ENCODE data around the gene MAST4. TPM values are rescaled to one million over a fixed set of nuclear protein-coding genes. Genes with fewer than 3 reads are reported as not detected.

The MAST4 gene
- total and polyA plus RNA-seq, 2 of the 8 experiments (the other 6 are each of a cell fraction or from before 2014, with no cell fraction given): 1.5 to 2.6 TPM

GRCh38 chr5:67149057-67149950 is 553.1 kb downstream of the MAST4 start:
- Histone ChIP-seq H3K79me2 (ENCODE audit: control insufficient read depth in 1 of 2, insufficient read depth in 2 of 2, low read length in 2 of 2) (no peaks in the 10 kb centered on the region), H3K4me2 (ENCODE audit: insufficient read depth in 1 of 2, low read depth in 2 of 2, low read length in 2 of 2) (no peak overlapping the region), H4K91ac (replicated peaks; ENCODE audit: insufficient read length, low read length) (no peak overlapping the region), H2AFZ (ENCODE audit: low read length) (no peak overlapping the region), H3K27ac (ENCODE audit: low read depth, low read length) (no peak overlapping the region), H3K56ac (replicated peaks; ENCODE audit: insufficient read length, low read depth, low read length) (no peak overlapping the region), H2AK5ac (ENCODE audit: low read depth, low read length) (no peak overlapping the region), H3K14ac (ENCODE audit: insufficient read length) (no peak overlapping the region), H4K8ac (ENCODE audit: extremely low read depth, insufficient read depth, low read length) (no peak overlapping the region), H4K5ac (ENCODE audit: insufficient read length, low read depth, low read length) (no peak overlapping the region), H2BK20ac (ENCODE audit: low read length) (no peak overlapping the region), H3K23me2 (ENCODE audit: low read depth, low read length) (no peaks in the 10 kb centered on the region), H2BK120ac (replicated peaks; ENCODE audit: low read depth, low read length) (no peak overlapping the region), H3K4me1 (replicated peaks in 1 of 4; ENCODE audit: control insufficient read depth in 3 of 4, insufficient read depth in 4 of 4, low read length in 3 of 4) (no peaks in the 10 kb centered on the region), H3K9ac (replicated peaks in 1 of 4; ENCODE audit: extremely low read depth in 1 of 4, low read depth in 3 of 4, low read length in 3 of 4) (no peak overlapping the region), H3K4ac (replicated peaks; ENCODE audit: insufficient read length, low read depth, low read length) (no peak overlapping the region), H3K4me3 (ENCODE audit: extremely low read depth in 1 of 4, insufficient read depth in 2 of 4, low read depth in 3 of 4, low read length in 4 of 4) (no peak overlapping the region), H2BK5ac (ENCODE audit: low read depth, low read length) (no peak overlapping the region), H2BK15ac (ENCODE audit: low read length) (no peak overlapping the region), H3K18ac (ENCODE audit: extremely low read depth, low read length) (no peak overlapping the region), H3K36me3 (ENCODE audit: control insufficient read depth in 2 of 4, insufficient read depth in 4 of 4, low read length in 3 of 4) (peaks cover 0 to 3% (median 0%) of the 10 kb centered on the region in 4 experiments; a peak in 1 of 8 replicates), H4K20me1 (replicated peaks in 1 of 2; ENCODE audit: control insufficient read depth in 1 of 2, insufficient read depth in 2 of 2, low read length in 2 of 2) (no peaks in the 10 kb centered on the region), H3K79me1 (ENCODE audit: low read depth, low read length) (no peaks in the 10 kb centered on the region), H3K23ac (ENCODE audit: insufficient read length) (no peak overlapping the region), H2BK12ac (ENCODE audit: low read depth, low read length) (no peak overlapping the region), H3K27me3 (replicated peaks in 1 of 4; ENCODE audit: control insufficient read depth in 3 of 4, extremely low read depth in 1 of 4, insufficient read depth in 3 of 4, low read length in 3 of 4) (no peaks in the 10 kb centered on the region), H3K9me3 (ENCODE audit: insufficient read depth in 2 of 2, low read depth in 1 of 2, low read length in 1 of 2) (no peaks in the 10 kb centered on the region)
- WGBS, 2 experiments (ENCODE audit: extremely low coverage in 1 of 2, insufficient coverage in 1 of 2, insufficient read length in 1 of 2, insufficient replicate concordance in 2 of 2, low coverage in 1 of 2, low lambda C conversion rate in 2 of 2, missing lambda C conversion rate in 1 of 2): 85% methylated on average over 14 of the region's 14 CpGs; no CpG with 5 or more reads in 1 of the 2 experiments
- ChIA-PET POLR2A (ENCODE audit: partially characterized antibody) (interaction anchor here (1.1 kb wide), 1 partner anchor 17 kb away, joined by 3 read pairs; no protein-coding TSS in a partner anchor), CTCF (ENCODE audit: partially characterized antibody) (interaction anchor here (0.6 to 3.9 kb wide), 28 partner anchors 9 to 344 kb away, joined by 3 to 14 read pairs (median 4); no protein-coding TSS in a partner anchor)
- FAIRE-seq (no peak), DNase-seq (ENCODE audit: low read depth in 1 of 2, low spot score in 2 of 2) (no peak)
- TF ChIP-seq KDM4A (IDR thresholded peaks at IDR 0.05; ENCODE audit: low read depth, low read length, severe bottlenecking) (no peak), E2F6 (IDR thresholded peaks at IDR 0.05) (no peak), HDAC2 (IDR thresholded peaks at IDR 0.05; ENCODE audit: borderline replicate concordance in 1 of 2, low read depth in 2 of 2, low read length in 2 of 2) (no peak), SP1 (IDR thresholded peaks at IDR 0.05; ENCODE audit: low read depth, low read length) (no peak), SP2 (IDR thresholded peaks at IDR 0.05; ENCODE audit: low read length) (no peak), SRF (IDR thresholded peaks at IDR 0.05; ENCODE audit: low read depth, low read length) (no peak), SIN3A (conservative IDR thresholded peaks at IDR 0.05 in 1 of 2, IDR thresholded peaks at IDR 0.05 in 1 of 2; ENCODE audit: low read depth in 1 of 2, low read length in 2 of 2) (no peak), POLR2A (IDR thresholded peaks at IDR 0.05; ENCODE audit: control extremely low read depth in 1 of 2, low read depth in 2 of 2, low read length in 2 of 2) (no peak), USF2 (IDR thresholded peaks at IDR 0.05; ENCODE audit: low read length) (no peak), CREB1 (IDR thresholded peaks at IDR 0.05) (no peak)

All from H1 (cell line).